ENCODE results near the gene ROR1.

ROR1 gene

DNA sequence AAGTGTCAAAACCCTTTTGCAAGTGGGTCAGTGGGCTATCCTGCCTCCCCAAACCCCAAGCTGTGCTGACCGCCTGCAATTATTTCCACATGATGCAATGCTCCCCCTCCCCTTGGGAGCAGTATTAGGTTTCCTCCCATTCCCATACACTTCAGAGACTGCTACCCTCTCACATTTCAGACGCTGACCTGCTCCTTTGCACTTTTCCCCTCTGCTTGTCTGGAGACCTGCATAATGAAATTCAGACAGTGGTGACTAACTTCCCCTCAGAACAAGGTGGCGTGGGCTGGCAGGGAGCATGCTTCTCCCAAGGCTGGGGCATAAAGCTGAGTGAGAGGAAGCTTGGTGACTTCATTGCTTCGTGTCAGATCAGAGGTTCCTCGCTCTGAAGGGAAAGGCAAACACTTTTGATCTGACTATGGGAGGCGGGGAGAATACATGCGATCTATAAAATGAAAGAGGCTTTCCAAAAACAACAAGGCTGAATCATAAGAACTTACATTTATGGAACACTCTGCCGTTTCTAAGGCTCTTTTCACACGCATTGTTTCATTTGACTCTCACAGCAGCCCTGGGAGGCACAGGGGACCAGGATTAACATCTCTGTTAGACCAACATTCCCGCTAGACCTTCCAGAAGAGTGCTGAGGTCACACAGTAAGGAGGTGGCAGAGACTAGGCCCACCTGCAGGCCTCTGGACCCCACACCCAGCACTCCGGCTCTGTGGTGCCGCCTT is 27.5 kb upstream of the ROR1 start (continued):
- TF ChIP-seq ZNF423 (tag by site-specific recombination; IDR thresholded peaks at IDR 0.05) (no peak), ZNF843 (tag by site-specific recombination; IDR thresholded peaks at IDR 0.05) (peak; percentile 71), ZBTB21 (tag by site-specific recombination; IDR thresholded peaks at IDR 0.05) (no peak; the same call in 1 of the 2 replicates), ZNF776 (tag by site-specific recombination; IDR thresholded peaks at IDR 0.05; ENCODE audit: borderline replicate concordance) (no peak), TCF7L2 (IDR thresholded peaks at IDR 0.05; ENCODE audit: borderline replicate concordance, low read depth, low read length) (no peak), ZNF132 (tag by site-specific recombination; IDR thresholded peaks at IDR 0.05; ENCODE audit: borderline replicate concordance) (no peak), SP2 (tag by site-specific recombination; IDR thresholded peaks at IDR 0.05) (no peak), ZNF394 (tag by site-specific recombination; IDR thresholded peaks at IDR 0.05; ENCODE audit: borderline replicate concordance) (peak; percentile 75), ZNF112 (tag by site-specific recombination; IDR thresholded peaks at IDR 0.05) (no peak), KLF8 (tag by site-specific recombination; IDR thresholded peaks at IDR 0.05) (no peak), ZNF391 (tag by site-specific recombination; IDR thresholded peaks at IDR 0.05; ENCODE audit: borderline replicate concordance, low read depth) (no peak), ZNF16 (tag by site-specific recombination; IDR thresholded peaks at IDR 0.05; ENCODE audit: low read depth) (no peak), ZBTB48 (tag by site-specific recombination; IDR thresholded peaks at IDR 0.05) (peak; percentile 68; the same call in 1 of the 2 replicates), GFI1B (tag by site-specific recombination; IDR thresholded peaks at IDR 0.05) (no peak), ZNF521 (tag by site-specific recombination; IDR thresholded peaks at IDR 0.05) (no peak), ZSCAN4 (tag by site-specific recombination; IDR thresholded peaks at IDR 0.05) (no peak), HOXC10 (CRISPR knock-in tag; IDR thresholded peaks at IDR 0.05) (no peak), ZNF184 (tag by site-specific recombination; IDR thresholded peaks at IDR 0.05) (no peak), ZSCAN30 (tag by site-specific recombination; IDR thresholded peaks at IDR 0.05) (no peak), ZNF211 (tag by site-specific recombination; IDR thresholded peaks at IDR 0.05; ENCODE audit: low read depth) (no peak), ZNF830 (tag by site-specific recombination; IDR thresholded peaks at IDR 0.05; ENCODE audit: low read depth) (no peak), ZNF677 (tag by site-specific recombination; IDR thresholded peaks at IDR 0.05) (no peak), REST (tag by site-specific recombination; IDR thresholded peaks at IDR 0.05) (0 out of 2 replicates have a peak, but pooled peaks have one; percentile 30), BCL6B (tag by site-specific recombination; IDR thresholded peaks at IDR 0.05) (no peak), ZNF624 (tag by site-specific recombination; IDR thresholded peaks at IDR 0.05) (no peak), ZNF202 (tag by site-specific recombination; IDR thresholded peaks at IDR 0.05; ENCODE audit: borderline replicate concordance) (no peak)
- TF ChIP-seq, protein P1, sequence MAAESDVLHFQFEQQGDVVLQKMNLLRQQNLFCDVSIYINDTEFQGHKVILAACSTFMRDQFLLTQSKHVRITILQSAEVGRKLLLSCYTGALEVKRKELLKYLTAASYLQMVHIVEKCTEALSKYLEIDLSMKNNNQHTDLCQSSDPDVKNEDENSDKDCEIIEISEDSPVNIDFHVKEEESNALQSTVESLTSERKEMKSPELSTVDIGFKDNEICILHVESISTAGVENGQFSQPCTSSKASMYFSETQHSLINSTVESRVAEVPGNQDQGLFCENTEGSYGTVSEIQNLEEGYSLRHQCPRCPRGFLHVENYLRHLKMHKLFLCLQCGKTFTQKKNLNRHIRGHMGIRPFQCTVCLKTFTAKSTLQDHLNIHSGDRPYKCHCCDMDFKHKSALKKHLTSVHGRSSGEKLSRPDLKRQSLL (tag by site-specific recombination; IDR thresholded peaks at IDR 0.05): no peak
- TF ChIP-seq, protein P2, sequence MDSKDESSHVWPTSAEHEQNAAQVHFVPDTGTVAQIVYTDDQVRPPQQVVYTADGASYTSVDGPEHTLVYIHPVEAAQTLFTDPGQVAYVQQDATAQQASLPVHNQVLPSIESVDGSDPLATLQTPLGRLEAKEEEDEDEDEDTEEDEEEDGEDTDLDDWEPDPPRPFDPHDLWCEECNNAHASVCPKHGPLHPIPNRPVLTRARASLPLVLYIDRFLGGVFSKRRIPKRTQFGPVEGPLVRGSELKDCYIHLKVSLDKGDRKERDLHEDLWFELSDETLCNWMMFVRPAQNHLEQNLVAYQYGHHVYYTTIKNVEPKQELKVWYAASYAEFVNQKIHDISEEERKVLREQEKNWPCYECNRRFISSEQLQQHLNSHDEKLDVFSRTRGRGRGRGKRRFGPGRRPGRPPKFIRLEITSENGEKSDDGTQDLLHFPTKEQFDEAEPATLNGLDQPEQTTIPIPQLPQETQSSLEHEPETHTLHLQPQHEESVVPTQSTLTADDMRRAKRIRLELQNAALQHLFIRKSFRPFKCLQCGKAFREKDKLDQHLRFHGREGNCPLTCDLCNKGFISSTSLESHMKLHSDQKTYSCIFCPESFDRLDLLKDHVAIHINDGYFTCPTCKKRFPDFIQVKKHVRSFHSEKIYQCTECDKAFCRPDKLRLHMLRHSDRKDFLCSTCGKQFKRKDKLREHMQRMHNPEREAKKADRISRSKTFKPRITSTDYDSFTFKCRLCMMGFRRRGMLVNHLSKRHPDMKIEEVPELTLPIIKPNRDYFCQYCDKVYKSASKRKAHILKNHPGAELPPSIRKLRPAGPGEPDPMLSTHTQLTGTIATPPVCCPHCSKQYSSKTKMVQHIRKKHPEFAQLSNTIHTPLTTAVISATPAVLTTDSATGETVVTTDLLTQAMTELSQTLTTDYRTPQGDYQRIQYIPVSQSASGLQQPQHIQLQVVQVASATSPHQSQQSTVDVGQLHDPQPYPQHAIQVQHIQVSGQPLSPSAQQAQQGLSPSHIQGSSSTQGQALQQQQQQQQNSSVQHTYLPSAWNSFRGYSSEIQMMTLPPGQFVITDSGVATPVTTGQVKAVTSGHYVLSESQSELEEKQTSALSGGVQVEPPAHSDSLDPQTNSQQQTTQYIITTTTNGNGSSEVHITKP (tag by site-specific recombination; IDR thresholded peaks at IDR 0.05): peak; percentile 87

Data from HEK293 (cell line).